Measurements from ENCODE around the gene MUC5B. TPM values are rescaled to one million over a fixed set of nuclear protein-coding genes. Genes with fewer than 3 reads are reported as not detected.

MUC5B gene
- total and polyA plus RNA-seq, 2 donors (not counting 3 experiments of a cell fraction or from before 2014, with no cell fraction given), result not detected

- no peak for FAIRE-seq
These were observed 14.8 kb upstream of the MUC5B start for GRCh38 chr11:1208144-1208393.

More at GRCh38 chr11:1208144-1208393, 14.8 kb upstream of the MUC5B start:
- no peaks in the 10 kb centered on the region for H3K4me1 ChIP-seq (ENCODE audit: control insufficient read depth, extremely low read depth, insufficient read depth, low read length)
- H3K4me3 ChIP-seq (replicated peaks in 1 of 3; ENCODE audit: insufficient read depth in 1 of 3, low read depth in 1 of 3, low read length in 3 of 3), result no peak overlapping the region
- no peak overlapping the region for H2AFZ ChIP-seq (ENCODE audit: low read depth, low read length)
- no peaks in the 10 kb centered on the region for H3K9me3 ChIP-seq (replicated peaks; ENCODE audit: control insufficient read depth, insufficient read depth, low read length)
- POLR2A ChIA-PET, result no interaction called here
- H3K27me3 ChIP-seq (ENCODE audit: control insufficient read depth in 2 of 2, insufficient read depth in 2 of 2, low read length in 2 of 2), result peaks cover 0 to 6% of the 10 kb centered on the region in 2 experiments
- H4K20me1 ChIP-seq (replicated peaks; ENCODE audit: control insufficient read depth, extremely low read depth, insufficient read depth, low read length), result no peaks in the 10 kb centered on the region
- H3K9ac ChIP-seq (replicated peaks; ENCODE audit: extremely low read depth, insufficient read depth, low read length), result no peak overlapping the region
- no peak overlapping the region for H3K27ac ChIP-seq (ENCODE audit: insufficient read depth, low read depth, low read length)
- BruUV-seq (replicated peaks), result no TSS peak
- H3K79me2 ChIP-seq (ENCODE audit: control insufficient read depth, insufficient read depth, low read length), result no peaks in the 10 kb centered on the region
- dilution Hi-C loops (cut with MboI; ENCODE audit: extremely low pct_ligation_motif_present, low sequenced_read_pairs), result no loop called here
- no peak for TF ChIP-seq POLR2A (IDR thresholded peaks at IDR 0.05; ENCODE audit: low read depth, low read length)
- no peak for TF ChIP-seq POLR2AphosphoS5 (IDR thresholded peaks at IDR 0.05; ENCODE audit: insufficient read depth, low read depth, low read length)
- no peak for TF ChIP-seq GATA2 (IDR thresholded peaks at IDR 0.05; ENCODE audit: insufficient read depth, insufficient read length, low read depth, low read length)
- TF ChIP-seq, protein P1, sequence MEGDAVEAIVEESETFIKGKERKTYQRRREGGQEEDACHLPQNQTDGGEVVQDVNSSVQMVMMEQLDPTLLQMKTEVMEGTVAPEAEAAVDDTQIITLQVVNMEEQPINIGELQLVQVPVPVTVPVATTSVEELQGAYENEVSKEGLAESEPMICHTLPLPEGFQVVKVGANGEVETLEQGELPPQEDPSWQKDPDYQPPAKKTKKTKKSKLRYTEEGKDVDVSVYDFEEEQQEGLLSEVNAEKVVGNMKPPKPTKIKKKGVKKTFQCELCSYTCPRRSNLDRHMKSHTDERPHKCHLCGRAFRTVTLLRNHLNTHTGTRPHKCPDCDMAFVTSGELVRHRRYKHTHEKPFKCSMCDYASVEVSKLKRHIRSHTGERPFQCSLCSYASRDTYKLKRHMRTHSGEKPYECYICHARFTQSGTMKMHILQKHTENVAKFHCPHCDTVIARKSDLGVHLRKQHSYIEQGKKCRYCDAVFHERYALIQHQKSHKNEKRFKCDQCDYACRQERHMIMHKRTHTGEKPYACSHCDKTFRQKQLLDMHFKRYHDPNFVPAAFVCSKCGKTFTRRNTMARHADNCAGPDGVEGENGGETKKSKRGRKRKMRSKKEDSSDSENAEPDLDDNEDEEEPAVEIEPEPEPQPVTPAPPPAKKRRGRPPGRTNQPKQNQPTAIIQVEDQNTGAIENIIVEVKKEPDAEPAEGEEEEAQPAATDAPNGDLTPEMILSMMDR (IDR thresholded peaks at IDR 0.05; ENCODE audit: extremely low read depth in 1 of 2, insufficient read depth in 1 of 2, low read depth in 1 of 2, low read length in 2 of 2), result no peak
- TF ChIP-seq JUN (IDR thresholded peaks at IDR 0.05; ENCODE audit: borderline replicate concordance, insufficient read depth, insufficient read length, low read depth), result no peak
- TF ChIP-seq MAX (IDR thresholded peaks at IDR 0.05; ENCODE audit: insufficient read depth, insufficient read length), result no peak
- intact Hi-C loops (cut with micrococcal nuclease), result no loop called here
- CTCF ChIA-PET, result interaction anchor here (1.1 kb wide), 1 partner anchor 367 kb away, joined by 3 read pairs; no protein-coding TSS in a partner anchor
- DNase-seq (ENCODE audit: low read depth, low spot score), result no peak
- H3K4me2 ChIP-seq (ENCODE audit: insufficient read depth, low read length), result no peak overlapping the region
- no peaks in the 10 kb centered on the region for H3K9me1 ChIP-seq (replicated peaks; ENCODE audit: control insufficient read depth, extremely low read depth, insufficient read depth, low read length)
- H3K36me3 ChIP-seq (ENCODE audit: control insufficient read depth in 2 of 2, extremely low read depth in 1 of 2, insufficient read depth in 2 of 2, low read length in 2 of 2), result no peaks in the 10 kb centered on the region

Measured in endothelial cell of umbilical vein (primary cell).